NT2/D1 (cell line): ENCODE results near the gene CHST1.

Experiments used
- DNase-seq: peaks from one replicate; pipeline ENCODE4 v3.0.0-alpha.2; 2011; ENCODE audit warnings: low read depth, low spot score
- H3K27me3 ChIP-seq: 2 replicates; pipeline ENCODE4 v1.6.0; 2011; ENCODE audit warnings: mild to moderate bottlenecking; ENCODE audit not compliant: insufficient read length, insufficient read depth
- H3K36me3 ChIP-seq: 2 replicates; pipeline ENCODE4 v1.6.1; 2011; ENCODE audit warnings: mild to moderate bottlenecking, low read length, mixed read lengths; ENCODE audit not compliant: insufficient read depth, insufficient read length
- H3K4me1 ChIP-seq: 2 replicates; pipeline ENCODE4 v1.5.1; 2011; ENCODE audit not compliant: insufficient read depth, insufficient read length
- H3K4me3 ChIP-seq: 2 replicates; pipeline ENCODE4 v1.5.1; 2011; ENCODE audit warnings: low read depth; ENCODE audit not compliant: insufficient read length
- H3K9ac ChIP-seq: 2 replicates; pipeline ENCODE4 v1.6.0; 2011; ENCODE audit warnings: low read depth; ENCODE audit not compliant: insufficient read length
- H3K9me3 ChIP-seq: 2 replicates; pipeline ENCODE4 v1.5.1; 2011; ENCODE audit warnings: mild to moderate bottlenecking, low read length; ENCODE audit not compliant: insufficient read depth
- SUZ12 ChIP-seq: IDR thresholded peaks from 2 replicates; pipeline ENCODE4 v1.6.1; 2011; ENCODE audit not compliant: insufficient read length, insufficient read depth; ENCODE audit errors: extremely low read depth
- YY1 ChIP-seq: IDR thresholded peaks from 2 replicates; pipeline ENCODE4 v1.6.1; 2011; ENCODE audit not compliant: insufficient read length, insufficient read depth
- ZNF274 ChIP-seq: IDR thresholded peaks from 2 replicates; pipeline ENCODE4 v1.6.1; 2011; ENCODE audit warnings: mild to moderate bottlenecking, low read depth, low read length

Gene CHST1

DNA sequence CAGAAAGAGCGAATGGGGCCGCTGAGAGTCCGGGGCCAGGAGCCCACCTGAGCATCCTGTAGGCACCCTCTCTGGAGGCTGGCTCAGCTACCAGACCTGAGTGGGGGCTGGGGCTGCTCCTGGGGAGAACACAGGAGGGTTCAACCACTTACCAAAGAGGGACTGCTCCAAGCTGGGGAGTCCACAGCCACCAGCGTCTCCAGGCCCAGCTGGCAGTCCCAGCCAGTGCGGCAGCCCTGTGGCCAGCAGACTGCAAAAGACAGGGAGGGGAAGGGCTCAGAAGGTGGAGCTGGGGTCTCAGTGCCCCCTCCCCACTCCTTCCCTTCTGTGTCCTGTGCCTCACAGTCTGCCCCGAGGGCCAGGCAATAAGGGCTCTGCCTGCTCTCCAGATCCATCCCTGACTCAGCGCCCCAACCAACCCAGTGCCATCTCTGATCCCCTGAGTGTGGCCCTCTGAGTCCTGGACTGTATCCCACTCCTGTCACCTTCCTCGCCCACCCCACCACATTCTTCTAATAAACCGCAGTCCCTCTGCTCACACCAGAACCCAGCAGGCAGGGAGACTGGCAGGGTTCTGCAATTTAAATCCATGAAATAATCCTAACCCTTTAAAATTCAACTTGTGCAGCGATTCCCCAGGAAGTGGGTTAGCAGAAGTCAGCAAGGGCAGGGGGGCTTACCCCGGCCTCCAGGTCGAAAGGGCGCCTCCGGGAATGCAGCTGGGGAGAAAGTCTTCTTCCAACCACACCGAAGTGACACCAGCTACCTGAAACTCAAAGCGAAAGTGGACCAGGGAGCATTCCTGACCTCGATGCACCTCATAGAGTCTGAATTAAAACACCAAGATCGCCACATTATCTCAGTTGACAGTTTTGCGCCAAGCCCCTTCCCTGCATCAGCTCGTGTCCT is 13.3 kb downstream of the CHST1 start:
- peaks cover 26% of the 10 kb centered on the region for H3K4me1 ChIP-seq
- DNase-seq = no peak
- no peak overlapping the region for H3K4me3 ChIP-seq
- TF ChIP-seq ZNF274 (no peak), YY1 (no peak), SUZ12 (no peak)
- H3K36me3 ChIP-seq = peaks cover 10% of the 10 kb centered on the region
- H3K9me3 ChIP-seq = no peaks in the 10 kb centered on the region
- no peaks in the 10 kb centered on the region for H3K27me3 ChIP-seq
- H3K9ac ChIP-seq = peak overlapping the region; percentile 39

- H3K9ac ChIP-seq = no peak overlapping the region
- TF ChIP-seq YY1 (no peak), SUZ12 (no peak), ZNF274 (no peak)
- no peaks in the 10 kb centered on the region for H3K9me3 ChIP-seq
- peaks cover 26% of the 10 kb centered on the region for H3K4me1 ChIP-seq
- peaks cover 10% of the 10 kb centered on the region for H3K36me3 ChIP-seq
- H3K4me3 ChIP-seq = no peak overlapping the region
- no peak for DNase-seq
- H3K27me3 ChIP-seq = no peaks in the 10 kb centered on the region
Measured at GRCh38 chr11:45651156-45651555, 14.3 kb downstream of the CHST1 start.

GRCh38 chr11:45650166-45651095 is 15.0 kb downstream of the CHST1 start:
- H3K27me3 ChIP-seq = no peaks in the 10 kb centered on the region
- no peak for TF ChIP-seq YY1
- no peak for TF ChIP-seq ZNF274
- no peak for TF ChIP-seq SUZ12

DNA sequence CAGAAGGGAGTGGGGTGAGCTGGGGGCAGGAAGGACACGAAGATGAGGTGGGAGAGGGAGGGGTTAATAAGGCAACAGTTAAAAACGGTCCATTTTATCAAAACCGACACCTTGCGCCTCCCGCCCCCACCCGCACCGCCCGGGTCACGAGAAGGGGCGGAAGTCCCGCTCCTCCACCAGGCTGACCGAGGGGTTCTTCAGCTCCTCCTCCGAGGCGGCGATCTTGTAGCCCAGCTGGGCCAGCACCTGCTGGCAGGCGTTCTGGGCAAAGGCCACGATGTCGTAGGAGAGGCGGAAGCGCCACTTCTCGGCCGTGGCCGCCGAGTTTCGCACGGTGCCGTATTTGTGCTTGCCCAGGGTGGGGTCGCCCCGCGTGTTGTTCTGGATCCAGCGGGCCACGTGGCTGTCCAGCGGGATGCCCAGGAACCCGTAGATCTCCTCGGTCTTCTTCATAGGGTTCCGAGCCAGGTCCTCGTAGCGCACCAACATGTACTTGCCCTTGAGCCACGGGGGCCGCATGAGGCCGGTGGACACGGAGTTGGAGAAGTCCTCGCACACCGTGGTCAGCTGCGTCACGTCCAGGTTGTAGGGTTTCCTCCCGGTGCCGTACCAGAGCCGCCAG is 15.8 kb downstream of the CHST1 start:
- Histone ChIP-seq H3K4me1 (peaks cover 18% of the 10 kb centered on the region), H3K9me3 (no peaks in the 10 kb centered on the region), H3K9ac (no peak overlapping the region), H3K36me3 (peaks cover 10% of the 10 kb centered on the region), H3K27me3 (no peaks in the 10 kb centered on the region), H3K4me3 (no peak overlapping the region)
- DNase-seq = no peak
- TF ChIP-seq YY1 (no peak), SUZ12 (no peak), ZNF274 (no peak)

More at GRCh38 chr11:45650166-45651095, 15.0 kb downstream of the CHST1 start:
- no peak for DNase-seq
- no peak overlapping the region for H3K9ac ChIP-seq
- H3K36me3 ChIP-seq = peaks cover 10% of the 10 kb centered on the region
- H3K4me3 ChIP-seq = no peak overlapping the region
- no peaks in the 10 kb centered on the region for H3K9me3 ChIP-seq
- peaks cover 24% of the 10 kb centered on the region for H3K4me1 ChIP-seq

DNA sequence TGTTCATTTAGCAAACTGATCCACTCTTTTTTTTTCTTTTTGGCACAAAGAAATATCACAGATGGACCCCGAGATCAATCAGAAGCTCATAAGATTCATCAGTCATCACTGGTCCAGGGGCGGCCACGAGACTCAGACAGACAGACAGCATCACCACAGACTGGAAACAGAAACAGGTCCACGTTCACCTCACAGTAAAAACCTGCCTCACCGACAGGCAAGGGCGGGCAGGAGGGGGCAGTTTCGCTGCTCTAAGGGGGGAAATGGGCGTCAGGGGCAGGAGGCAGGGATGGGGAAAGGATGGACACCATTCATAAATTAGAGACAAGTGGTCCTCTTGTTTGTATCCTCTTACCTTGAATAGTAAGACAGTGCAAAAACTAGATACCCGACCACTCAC is 16.5 kb downstream of the CHST1 start:
- no peak for DNase-seq
- Histone ChIP-seq H3K27me3 (no peaks in the 10 kb centered on the region), H3K9ac (no peak overlapping the region), H3K9me3 (no peaks in the 10 kb centered on the region), H3K36me3 (peaks cover 10% of the 10 kb centered on the region), H3K4me1 (peaks cover 11% of the 10 kb centered on the region), H3K4me3 (no peak overlapping the region)
- TF ChIP-seq ZNF274 (no peak), YY1 (no peak), SUZ12 (no peak)

DNA sequence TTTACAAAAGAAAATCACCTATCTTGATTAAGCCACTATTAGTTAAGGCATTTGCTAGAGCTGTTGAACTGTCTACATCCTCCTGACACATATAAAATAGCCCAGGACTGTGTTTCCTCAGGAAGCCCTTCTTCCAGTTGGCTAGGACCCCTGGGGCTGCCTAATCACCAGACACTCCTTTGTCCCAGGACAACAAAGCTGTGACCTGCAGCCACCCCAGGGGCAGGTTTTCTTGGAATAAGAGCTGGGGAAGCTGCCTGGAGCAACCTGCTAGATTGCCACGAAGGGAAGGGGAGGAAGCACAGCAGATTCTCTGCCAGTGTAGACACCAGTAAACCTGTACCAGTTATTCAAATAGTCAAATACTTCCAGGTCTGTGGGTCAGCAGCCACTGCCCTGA is 17.6 kb downstream of the CHST1 start:
- Histone ChIP-seq H3K27me3 (no peaks in the 10 kb centered on the region), H3K9me3 (peaks cover 4% of the 10 kb centered on the region; the same call in 1 of the 2 replicates), H3K36me3 (peaks cover 10% of the 10 kb centered on the region), H3K4me1 (peaks cover 10% of the 10 kb centered on the region), H3K9ac (no peak overlapping the region), H3K4me3 (no peak overlapping the region)
- no peak for TF ChIP-seq YY1
- no peak for TF ChIP-seq ZNF274
- DNase-seq = peak; percentile 76
